Measurements from ENCODE around the gene QTRT2.

Gene QTRT2

DNA sequence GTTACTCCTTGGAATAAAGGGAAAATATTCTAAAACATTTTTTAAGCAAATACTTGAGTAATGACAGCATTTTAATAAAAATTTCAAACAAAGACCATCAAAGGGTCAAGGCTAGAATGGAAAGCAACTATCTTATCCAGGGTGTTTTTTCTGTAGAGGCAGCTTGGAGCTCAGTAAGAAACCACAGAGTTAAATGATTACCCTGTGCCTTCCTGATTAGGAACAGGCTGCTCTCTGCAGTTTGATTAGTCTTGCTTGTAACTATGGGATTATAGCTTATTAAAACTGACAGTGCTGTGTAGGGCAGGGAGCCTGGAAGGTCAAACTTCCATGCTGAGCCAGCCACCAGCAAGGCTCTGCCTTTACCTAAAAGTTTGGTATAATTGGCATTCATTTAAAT is 33.1 kb downstream of the QTRT2 start:
- TF ChIP-seq CTCF (IDR thresholded peaks at IDR 0.05; ENCODE audit: low read depth, low read length, missing control alignments) = no peak
- DNase-seq (ENCODE audit: extremely low read depth, low read depth) = no peak
- no peak overlapping the region for H3K4me3 ChIP-seq (replicated peaks; ENCODE audit: low read depth, low read length)

DNA sequence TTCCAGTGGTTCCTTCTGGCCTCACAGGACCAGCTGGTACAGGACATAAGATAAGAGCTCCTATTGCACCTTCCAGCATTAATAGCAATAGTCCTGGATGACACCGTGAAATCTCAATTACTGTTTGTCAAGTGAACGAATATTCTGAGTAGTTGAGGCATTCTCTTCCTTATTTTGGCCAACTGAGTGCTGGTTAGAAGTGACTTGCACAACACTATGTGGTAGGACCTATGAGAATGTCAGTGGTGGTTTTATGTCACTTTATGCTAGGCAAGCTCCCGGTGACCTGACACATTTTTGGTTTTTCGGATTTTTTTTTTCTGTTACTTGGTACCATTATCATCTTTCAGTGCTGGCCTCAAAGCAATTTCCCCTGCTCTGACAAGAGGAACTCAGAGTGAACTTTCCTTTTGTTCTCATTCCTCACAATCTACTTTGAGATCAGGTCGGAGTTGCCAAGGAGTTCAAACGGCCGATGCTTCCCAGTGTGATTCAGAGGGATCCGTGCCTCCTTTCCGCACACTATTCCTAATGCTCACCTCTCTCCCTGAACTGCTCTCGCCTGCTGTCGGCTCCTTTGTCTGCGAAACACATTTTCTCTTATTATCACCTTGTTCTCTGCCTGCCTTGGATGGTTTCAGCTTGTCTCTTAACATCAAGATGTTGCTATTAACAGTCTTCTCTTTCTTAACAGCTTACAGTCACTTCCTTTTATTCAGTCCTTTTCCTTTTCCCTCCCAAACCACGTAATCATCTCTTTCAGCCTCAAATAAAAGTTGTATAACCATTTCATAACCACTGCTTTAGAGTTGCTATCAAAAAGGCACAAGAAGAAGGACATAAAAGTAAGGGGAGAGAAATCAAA is 35.8 kb downstream of the QTRT2 start:
- H3K4me3 ChIP-seq (replicated peaks; ENCODE audit: low read depth, low read length) = no peak overlapping the region
- no peak for DNase-seq (ENCODE audit: extremely low read depth, low read depth)
- TF ChIP-seq CTCF (IDR thresholded peaks at IDR 0.05; ENCODE audit: low read depth, low read length, missing control alignments) = no peak

DNA sequence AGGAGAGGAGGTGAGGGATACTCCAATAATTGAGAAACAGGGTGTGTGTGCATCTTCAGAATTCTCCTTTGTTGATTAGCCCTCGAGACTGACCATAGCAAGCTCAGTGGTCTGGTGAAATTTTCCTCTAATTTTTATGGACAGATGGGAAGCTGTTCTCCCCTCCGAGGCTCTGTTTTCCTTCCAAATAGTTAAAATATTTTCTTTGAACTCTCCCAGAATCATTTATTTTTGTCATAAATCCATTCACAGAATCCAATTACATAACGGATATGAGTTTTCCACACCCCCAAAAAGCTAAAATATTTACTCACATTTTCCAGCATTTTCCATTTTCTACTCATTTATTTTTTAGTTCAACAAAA is 36.5 kb downstream of the QTRT2 start:
- no peak for DNase-seq (ENCODE audit: extremely low read depth, low read depth)
- no peak overlapping the region for H3K4me3 ChIP-seq (replicated peaks; ENCODE audit: low read depth, low read length)
- TF ChIP-seq CTCF (IDR thresholded peaks at IDR 0.05; ENCODE audit: low read depth, low read length, missing control alignments) = no peak

DNA sequence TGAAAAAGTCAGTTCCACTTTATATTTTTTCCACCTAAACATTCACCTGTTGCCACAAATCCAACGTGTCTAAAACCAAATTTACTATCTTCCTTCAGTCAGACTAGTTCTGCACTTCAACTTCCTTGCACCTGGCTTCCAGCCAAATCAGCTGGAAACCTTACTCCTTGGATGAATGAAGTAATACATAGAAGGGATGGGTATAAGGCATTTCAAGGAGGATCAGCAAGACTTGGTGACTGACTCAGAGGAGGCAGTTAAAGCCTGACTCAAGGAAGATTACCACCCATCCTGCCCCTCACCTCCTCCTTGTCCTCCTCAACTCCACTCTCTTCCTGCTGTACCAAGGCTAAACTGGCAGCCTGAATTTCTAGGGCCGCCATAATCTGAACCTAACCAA is 37.1 kb downstream of the QTRT2 start:
- DNase-seq (ENCODE audit: extremely low read depth, low read depth) = peak; percentile 29
- TF ChIP-seq CTCF (IDR thresholded peaks at IDR 0.05; ENCODE audit: low read depth, low read length, missing control alignments) = no peak
- H3K4me3 ChIP-seq (replicated peaks; ENCODE audit: low read depth, low read length) = no peak overlapping the region

DNA sequence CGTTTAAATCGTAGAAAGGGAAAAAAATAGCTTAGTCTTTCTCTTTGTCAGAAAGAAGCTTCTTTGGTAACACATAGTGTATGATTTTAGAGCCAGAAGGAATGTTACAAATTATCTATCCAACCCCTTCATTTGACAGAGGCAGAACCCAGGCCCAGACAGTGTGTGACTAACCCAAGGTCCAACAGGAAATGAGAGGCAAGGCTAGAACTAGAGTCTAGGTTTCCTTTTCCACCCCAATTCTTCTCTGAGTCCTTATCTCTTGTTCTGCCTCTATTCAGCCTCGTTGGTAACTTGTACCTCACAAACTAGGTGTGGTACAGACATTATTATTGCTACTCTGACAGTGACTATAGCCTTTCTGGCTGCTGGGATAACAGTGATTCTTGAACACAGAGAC is 39.3 kb downstream of the QTRT2 start:
- H3K4me3 ChIP-seq (replicated peaks; ENCODE audit: low read depth, low read length) = no peak overlapping the region
- TF ChIP-seq CTCF (IDR thresholded peaks at IDR 0.05; ENCODE audit: low read depth, low read length, missing control alignments) = no peak
- DNase-seq (ENCODE audit: extremely low read depth, low read depth) = no peak

GRCh38 chr3:114101101-114101500 is 44.6 kb downstream of the QTRT2 start:
- no peak for TF ChIP-seq CTCF (IDR thresholded peaks at IDR 0.05; ENCODE audit: low read depth, low read length, missing control alignments)
- H3K4me3 ChIP-seq (replicated peaks; ENCODE audit: low read depth, low read length) = no peak overlapping the region

GRCh38 chr3:114103181-114103580 is 46.6 kb downstream of the QTRT2 start:
- TF ChIP-seq CTCF (IDR thresholded peaks at IDR 0.05; ENCODE audit: low read depth, low read length, missing control alignments) = no peak
- no peak overlapping the region for H3K4me3 ChIP-seq (replicated peaks; ENCODE audit: low read depth, low read length)
- no peak for DNase-seq (ENCODE audit: extremely low read depth, low read depth)

More at GRCh38 chr3:114101101-114101500, 44.6 kb downstream of the QTRT2 start:
- no peak for DNase-seq (ENCODE audit: extremely low read depth, low read depth)

Measured in HFF-Myc (cell line).